GM18858 (cell line): ENCODE results near the gene IL1B.
"Not testable (repeated sequence)": the region's sequence is repeated elsewhere in the genome, so short reads cannot be mapped to it uniquely, and the experiment has no call there.

ENCODE experiments used
- ATAC-seq: cut with Tn5 transposase; IDR thresholded peaks from one replicate; pipeline ENCODE4 v1.9.1; 2021; ENCODE audit not compliant: unreplicated experiment

Gene IL1B

GRCh38 chr2:112859406-112860183 lies 23.0 kb upstream of the IL1B start:
- not testable (repeated sequence) for ATAC-seq

GRCh38 chr2:112850588-112850987 lies 14.0 kb upstream of the IL1B start:
- no peak for ATAC-seq

- ATAC-seq: no peak
Observed at GRCh38 chr2:112849956-112850355, 13.4 kb upstream of the IL1B start.

- ATAC-seq: no peak
Observed at GRCh38 chr2:112848833-112849232, 12.3 kb upstream of the IL1B start.

- ATAC-seq: no peak
Observed at GRCh38 chr2:112846031-112846430, 9.5 kb upstream of the IL1B start.

GRCh38 chr2:112843836-112844235 lies 7.3 kb upstream of the IL1B start:
- no peak for ATAC-seq

GRCh38 chr2:112843288-112843687 lies 6.7 kb upstream of the IL1B start:
- no peak for ATAC-seq

GRCh38 chr2:112841295-112842044 lies 4.9 kb upstream of the IL1B start:
- ATAC-seq: no peak

GRCh38 chr2:112840068-112840445 lies 3.5 kb upstream of the IL1B start:
- no peak for ATAC-seq

- no peak for ATAC-seq
Observed at GRCh38 chr2:112839407-112840067, 3.0 kb upstream of the IL1B start.

- no peak for ATAC-seq
Observed at GRCh38 chr2:112836163-112836560, 417 bp downstream of the IL1B start.

GRCh38 chr2:112835536-112836162 lies 930 bp downstream of the IL1B start:
- no peak for ATAC-seq

GRCh38 chr2:112835061-112835501 lies 1.5 kb downstream of the IL1B start:
- no peak for ATAC-seq

GRCh38 chr2:112834396-112835037 lies 2.1 kb downstream of the IL1B start:
- ATAC-seq: no peak

GRCh38 chr2:112833976-112834375 lies 2.6 kb downstream of the IL1B start:
- no peak for ATAC-seq

- ATAC-seq: not testable (repeated sequence)
Observed at GRCh38 chr2:112833639-112833931, 3.0 kb downstream of the IL1B start.

GRCh38 chr2:112832841-112833638 lies 3.5 kb downstream of the IL1B start:
- no peak for ATAC-seq

- no peak for ATAC-seq
Observed at GRCh38 chr2:112831946-112832840, 4.4 kb downstream of the IL1B start.

GRCh38 chr2:112831513-112831845 lies 5.1 kb downstream of the IL1B start:
- no peak for ATAC-seq
